B cell (primary cell): ENCODE data around the gene KCTD20.

ENCODE experiments used
- CTCF ChIP-seq: fragments of 200-600 bp; IDR thresholded peaks from one replicate; pipeline ENCODE4 v1.8.0; 2022; ENCODE audit warnings: antibody characterized with exemption, mild to moderate bottlenecking
- EZH2 ChIP-seq: IDR thresholded peaks from 2 replicates; pipeline ENCODE4 v1.6.1; 2012; ENCODE audit warnings: borderline replicate concordance, low read depth, mild to moderate bottlenecking, moderate library complexity, low read length; ENCODE audit not compliant: insufficient read depth, poor library complexity, severe bottlenecking

- TF ChIP-seq EZH2 (no peak), CTCF (peak; percentile 32)
Observed at GRCh38 chr6:36428911-36429310, 13.9 kb upstream of the KCTD20 start.
